Smooth muscle cell (in vitro differentiated cells): Measurements from ENCODE around the gene CDH6. TPM values are rescaled to one million over a fixed set of nuclear protein-coding genes. Genes with fewer than 3 reads are reported as not detected.

Experiments
- DNase-seq: peaks from one replicate; lab custom pipeline; 2025; ENCODE audit not compliant: unreplicated experiment; lab: John Stamatoyannopoulos, UW
- H2AFZ ChIP-seq: fragments of 200-600 bp; sonication (generic); 2 replicates; pipeline ENCODE4 v1.6.0; 2016; ENCODE audit warnings: antibody characterized with exemption, low read depth, mild to moderate bottlenecking
- H3F3A ChIP-seq: fragments of 200-600 bp; sonication (generic); 2 replicates; pipeline ENCODE4 v1.6.0; 2017; ENCODE audit warnings: antibody characterized with exemption, low read depth
- H3K27ac ChIP-seq: fragments of 200-600 bp; sonication (generic); 2 replicates; pipeline ENCODE4 v1.5.1; 2016; ENCODE audit warnings: low read depth, mild to moderate bottlenecking
- H3K27me3 ChIP-seq: fragments of 200-600 bp; sonication (generic); 2 replicates; pipeline ENCODE4 v1.6.1; 2016; ENCODE audit warnings: low read depth, mild to moderate bottlenecking
- H3K36me3 ChIP-seq: fragments of 200-600 bp; sonication (generic); 2 replicates; pipeline ENCODE4 v1.5.1; 2016; ENCODE audit warnings: low read depth
- H3K4me1 ChIP-seq: fragments of 200-600 bp; sonication (generic); 2 replicates; pipeline ENCODE4 v1.5.1; 2016; ENCODE audit warnings: low read depth
- H3K4me2 ChIP-seq: fragments of 200-600 bp; sonication (generic); 2 replicates; pipeline ENCODE4 v1.6.0; 2016; ENCODE audit warnings: mild to moderate bottlenecking
- H3K4me3 ChIP-seq: fragments of 200-600 bp; sonication (generic); 2 replicates; pipeline ENCODE4 v1.5.1; 2016; ENCODE audit warnings: mild to moderate bottlenecking
- H3K79me2 ChIP-seq: fragments of 200-600 bp; sonication (generic); 2 replicates; pipeline ENCODE4 v1.6.0; 2016; ENCODE audit warnings: low read depth, mild to moderate bottlenecking
- H3K9ac ChIP-seq: fragments of 200-600 bp; sonication (generic); 2 replicates; pipeline ENCODE4 v1.6.0; 2016; ENCODE audit warnings: low read depth
- H3K9me3 ChIP-seq: fragments of 200-600 bp; sonication (generic); replicated peaks from 2 replicates; pipeline ENCODE4 v1.5.1; 2016; ENCODE audit warnings: low read depth
- H4K20me1 ChIP-seq: fragments of 200-600 bp; sonication (generic); 2 replicates; pipeline ENCODE4 v1.6.0; 2016; ENCODE audit warnings: low read depth
- CTCF ChIP-seq: fragments of 200-600 bp; sonication (generic); IDR thresholded peaks from 2 replicates; pipeline ENCODE4 v1.5.1; 2017; ENCODE audit warnings: borderline replicate concordance, mild to moderate bottlenecking, antibody characterized with exemption; ENCODE audit not compliant: insufficient read depth, poor library complexity, severe bottlenecking
- WGBS: methylation state at CpG from one replicate; pipeline ENCODE4 v1.1.7; 2016; ENCODE audit warnings: low lambda C conversion rate; 5-methylcytosine and 5-hydroxymethylcytosine counted together
- polyA plus RNA-seq: library from polyadenylated mRNA; unstranded; fragments of >200 nt; fragmentation: Nextera tagmentation; extraction: Ambion mirVana; gene quantifications from 2 replicates; pipeline ENCODE4 v1.2.1, GENCODE V29; 2016
- total RNA-seq: library from RNA; depleted of rRNA; stranded (reverse); fragments of >200 nt; gene quantifications from 2 replicates; pipeline ENCODE4 v1.2.3, GENCODE V29; 2014

Gene CDH6
- total and polyA plus RNA-seq, 2 experiments from 2014 or later: 1.5 to 5.9 TPM

- Histone ChIP-seq H3K79me2 (no peaks in the 10 kb centered on the region), H3K9ac (no peak overlapping the region), H3K9me3 (no peaks in the 10 kb centered on the region), H3K27me3 (peaks cover 47% of the 10 kb centered on the region), H2AFZ (peak overlapping the region; percentile 78), H4K20me1 (no peaks in the 10 kb centered on the region), H3K36me3 (no peaks in the 10 kb centered on the region), H3K4me3 (peak overlapping the region; percentile 63), H3K4me2 (peak overlapping the region; percentile 96), H3F3A (no peaks in the 10 kb centered on the region), H3K27ac (no peak overlapping the region), H3K4me1 (peaks cover 24% of the 10 kb centered on the region)
- 6% methylated on average over 15 of the region's 15 CpGs for WGBS
- TF ChIP-seq CTCF: no peak
- no peak for DNase-seq
Observed at GRCh38 chr5:31194468-31194813, 955 bp downstream of the CDH6 start.

- no peak for TF ChIP-seq CTCF
- Histone ChIP-seq H3K9me3 (no peaks in the 10 kb centered on the region), H3K36me3 (no peaks in the 10 kb centered on the region), H3K4me1 (peaks cover 24% of the 10 kb centered on the region), H3F3A (no peaks in the 10 kb centered on the region), H4K20me1 (no peaks in the 10 kb centered on the region), H3K4me3 (peak overlapping the region; percentile 63), H3K79me2 (no peaks in the 10 kb centered on the region), H3K4me2 (peak overlapping the region; percentile 96), H3K27me3 (peaks cover 47% of the 10 kb centered on the region), H3K9ac (no peak overlapping the region), H3K27ac (no peak overlapping the region), H2AFZ (no peak overlapping the region)
- no peak for DNase-seq
- WGBS: 57% methylated on average over 5 of the region's 5 CpGs
Observed at GRCh38 chr5:31194892-31195555, 1.5 kb downstream of the CDH6 start.

- Histone ChIP-seq H2AFZ (no peak overlapping the region), H3K4me3 (no peak overlapping the region), H3K27ac (no peak overlapping the region), H3K9ac (no peak overlapping the region), H3K36me3 (no peaks in the 10 kb centered on the region), H3F3A (no peaks in the 10 kb centered on the region), H3K4me1 (peaks cover 24% of the 10 kb centered on the region), H3K9me3 (no peaks in the 10 kb centered on the region), H3K4me2 (no peak overlapping the region), H4K20me1 (no peaks in the 10 kb centered on the region), H3K79me2 (no peaks in the 10 kb centered on the region), H3K27me3 (peaks cover 47% of the 10 kb centered on the region)
- TF ChIP-seq CTCF: no peak
- 36% methylated on average over 2 of the region's 2 CpGs for WGBS
- no peak for DNase-seq
Observed at GRCh38 chr5:31196309-31196708, 2.8 kb downstream of the CDH6 start.

- H3K4me1 ChIP-seq: peaks cover 24% of the 10 kb centered on the region
- no peak overlapping the region for H3K9ac ChIP-seq
- no peaks in the 10 kb centered on the region for H3K79me2 ChIP-seq
- no peaks in the 10 kb centered on the region for H3F3A ChIP-seq
- no peak for DNase-seq
- WGBS: 0% methylated on average over 1 of the region's 1 CpG
- H2AFZ ChIP-seq: no peak overlapping the region
- no peaks in the 10 kb centered on the region for H4K20me1 ChIP-seq
- H3K9me3 ChIP-seq: no peaks in the 10 kb centered on the region
- H3K4me2 ChIP-seq: peak overlapping the region; percentile 10
- no peak for TF ChIP-seq CTCF
- peaks cover 47% of the 10 kb centered on the region for H3K27me3 ChIP-seq
- no peaks in the 10 kb centered on the region for H3K36me3 ChIP-seq
- H3K27ac ChIP-seq: no peak overlapping the region
- H3K4me3 ChIP-seq: no peak overlapping the region
Observed at GRCh38 chr5:31197183-31197582, 3.7 kb downstream of the CDH6 start.
